ENCODE measurements around the gene TRAF1.
A peak's percentile ranks its signal among the peaks of the same experiment; 100 is the strongest.

DNA sequence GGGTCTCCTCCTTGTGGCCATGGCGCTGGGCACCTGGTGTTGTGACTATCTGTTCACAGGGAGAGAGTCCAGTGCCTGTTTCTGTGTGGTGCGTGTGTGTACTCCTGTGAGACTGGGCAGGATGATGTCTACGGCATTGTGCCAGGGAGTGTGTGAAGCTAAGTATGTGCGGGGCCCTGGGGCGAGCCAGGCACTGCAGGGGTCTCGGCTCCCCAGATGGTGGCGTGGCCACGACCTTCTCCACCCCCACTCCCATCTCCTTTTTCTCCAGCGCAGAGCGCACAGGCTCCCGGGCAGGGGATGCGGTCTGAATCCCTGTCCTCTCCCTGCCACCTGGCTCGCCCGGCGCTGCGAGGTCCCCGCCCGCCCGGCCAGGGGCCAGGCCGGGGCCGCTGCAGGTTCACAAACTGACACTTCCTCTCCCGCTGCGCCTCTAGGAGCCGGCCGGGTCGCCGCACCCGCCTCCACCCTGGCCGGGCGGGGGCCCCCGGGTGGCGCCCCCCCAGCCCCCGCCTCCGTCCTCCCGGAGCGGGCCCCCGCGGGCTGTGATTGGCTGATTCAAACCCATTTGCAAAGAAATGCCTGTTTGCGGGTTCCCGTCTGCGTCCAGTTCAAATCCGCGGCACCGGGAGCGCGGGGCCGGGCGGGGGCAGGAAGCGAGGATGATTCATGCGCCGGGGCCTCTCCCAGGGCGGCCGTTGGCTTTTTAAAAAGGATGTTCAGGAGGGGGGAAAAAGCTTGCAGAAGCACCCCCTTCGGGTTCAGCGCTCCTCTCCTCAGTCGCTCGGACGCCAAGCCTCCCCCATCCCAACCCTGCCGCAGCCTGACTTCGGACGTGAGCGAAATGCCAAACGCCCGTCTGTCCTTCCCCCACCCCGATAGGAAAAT lies 50.4 kb downstream of the TRAF1 start:
- TF ChIP-seq, protein P1, sequence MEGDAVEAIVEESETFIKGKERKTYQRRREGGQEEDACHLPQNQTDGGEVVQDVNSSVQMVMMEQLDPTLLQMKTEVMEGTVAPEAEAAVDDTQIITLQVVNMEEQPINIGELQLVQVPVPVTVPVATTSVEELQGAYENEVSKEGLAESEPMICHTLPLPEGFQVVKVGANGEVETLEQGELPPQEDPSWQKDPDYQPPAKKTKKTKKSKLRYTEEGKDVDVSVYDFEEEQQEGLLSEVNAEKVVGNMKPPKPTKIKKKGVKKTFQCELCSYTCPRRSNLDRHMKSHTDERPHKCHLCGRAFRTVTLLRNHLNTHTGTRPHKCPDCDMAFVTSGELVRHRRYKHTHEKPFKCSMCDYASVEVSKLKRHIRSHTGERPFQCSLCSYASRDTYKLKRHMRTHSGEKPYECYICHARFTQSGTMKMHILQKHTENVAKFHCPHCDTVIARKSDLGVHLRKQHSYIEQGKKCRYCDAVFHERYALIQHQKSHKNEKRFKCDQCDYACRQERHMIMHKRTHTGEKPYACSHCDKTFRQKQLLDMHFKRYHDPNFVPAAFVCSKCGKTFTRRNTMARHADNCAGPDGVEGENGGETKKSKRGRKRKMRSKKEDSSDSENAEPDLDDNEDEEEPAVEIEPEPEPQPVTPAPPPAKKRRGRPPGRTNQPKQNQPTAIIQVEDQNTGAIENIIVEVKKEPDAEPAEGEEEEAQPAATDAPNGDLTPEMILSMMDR (IDR thresholded peaks at IDR 0.05), result peak in 1 of 12 donors; percentile 4
- peak in 1 of 2 donors; percentile 43 for TF ChIP-seq POLR2A (IDR thresholded peaks at IDR 0.05)
